C1 segment of cervical spinal cord (tissue), 14 donors: ENCODE data around the gene MSL3B.

Source experiments
- DNase-seq, 14 donors: peaks; one replicate each; lab custom pipeline; 2025; lab: John Stamatoyannopoulos, UW

Gene MSL3B

GRCh38 chr2:233853353-233853752 is 14.8 kb downstream of the MSL3B start:
- no peak for DNase-seq

DNA sequence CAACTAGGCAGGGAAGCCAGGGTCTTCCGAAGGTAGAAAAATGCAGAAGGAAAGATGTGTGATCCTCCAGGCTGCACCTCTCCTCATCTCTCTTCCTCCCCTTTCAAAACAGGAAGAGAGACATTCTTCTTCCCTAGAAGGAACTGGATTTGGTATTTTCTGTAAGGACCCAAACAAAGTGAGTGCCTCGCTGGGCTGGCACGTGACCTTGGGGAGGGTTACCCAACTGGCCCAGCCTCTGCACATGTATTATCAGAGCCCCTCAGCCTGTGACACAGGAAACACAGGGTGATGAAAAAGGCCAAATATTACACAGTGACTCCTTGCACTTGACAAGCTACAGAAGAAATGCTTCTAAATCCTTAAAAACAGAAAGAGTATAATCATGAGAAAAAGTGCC is 16.1 kb downstream of the MSL3B start:
- no peak for DNase-seq

DNA sequence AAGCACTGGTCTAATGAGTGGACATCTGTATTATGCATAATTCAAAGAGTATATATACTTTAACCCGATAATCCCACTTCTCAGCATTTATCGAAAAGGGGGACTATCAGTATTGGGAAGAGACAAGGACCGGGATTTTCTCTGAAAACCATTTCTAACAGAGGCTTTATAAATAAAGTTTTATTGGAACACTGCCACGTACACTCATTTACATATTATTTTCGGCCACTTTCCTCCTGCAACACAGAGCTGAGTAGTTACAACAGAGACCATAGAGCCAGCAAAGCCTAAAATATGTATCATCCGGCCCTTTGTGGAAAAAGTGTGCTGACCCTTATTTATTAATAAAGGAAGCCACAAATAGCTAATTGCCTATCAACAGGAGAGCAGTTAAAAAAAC is 17.0 kb downstream of the MSL3B start:
- DNase-seq = no peak

DNA sequence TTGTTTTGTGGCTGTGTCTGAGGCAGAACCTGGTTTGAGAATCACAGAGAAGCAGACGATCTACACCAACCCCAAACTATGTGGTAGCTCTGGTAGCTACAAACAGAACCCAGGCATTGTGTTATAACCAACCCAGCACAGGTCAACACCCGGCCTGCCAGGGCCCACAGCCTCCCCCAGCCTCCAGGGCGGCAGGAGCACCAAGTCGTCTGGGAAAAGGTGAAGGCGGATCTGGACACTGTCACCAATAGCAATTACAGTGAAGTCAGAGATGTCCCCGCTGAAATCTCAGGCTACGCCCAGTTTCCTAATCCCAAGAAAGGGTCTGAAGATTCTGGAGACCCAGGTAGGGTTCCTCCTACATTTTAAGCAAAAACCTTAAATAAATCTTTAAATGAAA is 17.4 kb downstream of the MSL3B start:
- no peak for DNase-seq

DNA sequence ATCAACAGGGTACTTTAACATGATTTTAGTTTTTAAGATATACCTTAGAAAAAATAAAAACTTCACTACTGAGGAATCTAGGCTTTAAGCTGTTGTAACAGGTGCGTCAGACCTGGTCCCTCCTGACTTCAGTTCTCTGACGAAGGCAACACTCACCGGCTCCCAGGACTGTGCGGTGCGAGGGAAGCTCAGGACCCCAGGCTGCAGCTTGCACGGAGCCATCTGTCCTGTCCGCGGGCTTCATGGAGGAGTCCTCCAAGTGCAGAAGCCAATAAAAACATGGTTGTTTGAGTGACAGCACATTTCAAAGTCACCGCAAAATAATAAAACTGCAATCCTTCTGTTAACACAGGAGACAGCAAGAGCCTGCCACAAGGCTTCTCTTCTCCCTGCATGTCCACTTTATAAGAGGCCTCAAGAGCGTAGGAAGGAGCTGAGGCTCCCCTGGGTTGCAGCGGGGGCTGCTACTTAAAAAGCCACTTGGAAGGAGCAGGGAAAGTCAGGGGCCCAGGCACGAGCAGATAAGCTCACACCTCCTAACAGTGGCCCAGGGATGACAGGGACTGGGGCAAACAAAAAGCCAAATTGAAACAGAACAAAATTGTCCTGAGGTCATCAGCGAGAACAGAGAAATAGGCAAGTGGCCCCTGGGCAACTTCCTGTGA is 18.4 kb downstream of the MSL3B start:
- DNase-seq = no peak

- no peak for DNase-seq
These were observed 19.9 kb downstream of the MSL3B start for GRCh38 chr2:233848276-233848675.

DNA sequence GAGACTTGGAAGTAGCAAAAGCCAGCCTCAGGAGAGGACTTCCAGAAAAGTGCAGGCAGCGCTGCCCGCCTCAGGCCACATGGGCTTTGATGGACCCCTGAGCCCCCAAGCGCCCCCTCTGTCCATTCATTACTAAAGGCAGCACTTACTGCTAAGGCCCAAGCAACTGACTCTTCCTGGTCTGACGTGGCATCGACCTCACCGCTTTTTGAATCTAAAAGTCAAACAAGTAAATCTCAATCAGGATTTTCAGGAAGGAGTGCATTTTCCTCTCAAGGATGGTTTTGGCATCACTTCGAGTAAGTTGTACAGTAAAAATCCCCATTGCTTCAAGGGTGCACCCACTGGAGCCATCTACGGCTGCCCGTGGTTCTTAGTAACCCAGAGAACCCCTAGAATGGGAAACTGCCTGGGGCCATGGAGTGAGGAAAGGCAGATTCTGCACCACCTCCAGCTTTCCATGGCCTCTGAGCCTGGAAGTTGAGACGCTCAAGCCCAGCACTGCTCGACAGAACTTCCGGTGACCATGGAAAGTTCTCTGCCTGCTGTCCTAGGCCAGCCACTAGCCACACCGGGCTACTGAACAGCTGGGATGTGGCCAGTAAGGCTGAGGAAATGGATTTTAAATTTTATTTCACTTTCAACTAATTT is 20.8 kb downstream of the MSL3B start:
- DNase-seq = no peak

- DNase-seq = no peak
These were observed 21.6 kb downstream of the MSL3B start for GRCh38 chr2:233846387-233847247.

DNA sequence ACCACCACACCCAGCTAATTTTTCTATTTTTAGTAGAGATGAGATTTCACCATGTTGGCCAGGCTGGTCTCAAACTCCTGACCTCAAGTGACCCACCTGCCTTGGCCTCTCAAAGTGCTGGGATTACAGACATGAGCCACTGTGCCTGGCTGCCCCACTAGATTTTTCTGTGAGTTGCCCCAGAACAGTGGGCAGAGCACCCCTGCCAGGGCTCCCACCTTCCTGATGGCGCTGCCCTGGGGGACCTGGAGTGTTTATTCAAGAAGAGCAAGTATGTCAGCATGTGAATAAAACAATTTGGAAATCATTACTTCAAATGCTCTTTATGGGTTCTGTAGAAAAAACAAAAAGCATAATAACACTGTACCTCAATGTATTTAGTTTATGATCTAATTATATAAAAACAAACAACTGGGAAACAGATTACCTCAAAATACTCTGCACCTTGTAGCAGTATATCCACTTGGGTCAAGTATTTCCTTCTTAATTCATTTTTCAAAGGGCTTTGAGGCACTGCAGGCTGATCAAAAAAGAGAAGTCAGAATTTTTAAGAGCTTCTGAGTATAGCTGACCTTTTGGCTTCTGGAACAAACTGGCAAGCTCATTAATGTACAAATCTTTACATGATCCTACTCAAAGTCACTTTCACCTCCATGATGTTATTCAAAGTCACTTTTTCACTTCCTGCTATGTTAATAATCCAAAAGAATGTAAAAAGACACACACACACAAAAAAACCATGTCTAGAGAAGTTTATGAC is 22.7 kb downstream of the MSL3B start:
- DNase-seq = no peak

DNA sequence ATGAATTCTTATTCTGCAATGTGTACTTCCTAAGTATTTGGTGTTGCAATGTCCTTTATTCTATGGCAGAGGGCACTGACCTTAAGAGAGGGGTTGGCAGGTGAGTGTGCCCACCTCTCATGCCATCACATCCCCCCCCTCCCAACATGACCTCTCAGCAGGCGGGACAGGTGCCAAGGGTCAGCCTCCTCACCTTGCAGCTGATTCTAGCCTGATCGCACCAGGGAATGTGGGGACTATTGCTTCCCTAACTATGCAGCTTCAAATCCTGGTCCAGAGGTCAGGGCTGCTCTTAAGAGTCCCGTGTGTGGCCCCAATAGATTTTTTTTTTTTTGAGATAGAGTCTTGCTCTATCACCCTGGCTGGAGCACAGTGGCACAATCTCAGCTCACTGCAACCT is 23.4 kb downstream of the MSL3B start:
- no peak for DNase-seq

GRCh38 chr2:233844064-233844807 is 23.9 kb downstream of the MSL3B start:
- no peak for DNase-seq

DNA sequence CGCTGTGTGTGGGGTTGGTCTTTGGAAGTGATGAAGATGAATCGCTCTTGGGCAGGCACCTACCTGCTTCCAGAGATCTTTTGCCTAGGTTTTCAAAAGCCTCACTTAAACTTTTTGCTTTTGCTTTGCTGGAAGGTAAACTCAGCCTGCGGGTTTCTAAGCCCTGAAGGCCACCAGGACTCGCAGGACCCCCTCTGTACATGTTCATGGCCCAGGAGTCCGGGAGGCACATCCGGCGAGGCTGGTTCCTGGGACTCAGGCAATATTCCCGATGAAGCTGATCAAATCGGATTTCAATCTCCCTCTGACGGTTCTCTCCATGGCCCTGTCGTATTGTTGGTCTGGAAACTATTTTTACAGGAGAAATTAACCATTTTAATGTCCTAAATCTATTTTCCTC is 27.0 kb downstream of the MSL3B start:
- DNase-seq = no peak

GRCh38 chr2:233840520-233840919 is 27.7 kb downstream of the MSL3B start:
- DNase-seq = no peak

DNA sequence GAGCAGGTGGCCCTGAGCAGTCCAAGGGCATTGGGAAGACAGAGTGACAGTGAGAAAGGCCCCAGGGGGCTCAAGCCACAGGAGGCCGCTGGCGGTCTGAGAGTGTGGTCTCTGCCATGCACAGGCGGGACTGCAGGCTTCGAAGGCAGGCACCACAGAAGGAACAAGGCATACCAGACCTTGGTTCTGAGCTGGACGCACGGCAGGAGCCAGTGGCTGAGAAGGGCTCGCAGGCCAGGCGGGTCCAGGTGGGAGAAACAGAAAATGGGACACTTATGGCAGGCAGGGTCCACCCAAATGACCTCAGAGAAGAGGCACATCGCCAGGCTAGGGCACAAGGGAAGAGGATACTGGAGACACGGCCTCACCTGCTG is 28.8 kb downstream of the MSL3B start:
- no peak for DNase-seq

DNA sequence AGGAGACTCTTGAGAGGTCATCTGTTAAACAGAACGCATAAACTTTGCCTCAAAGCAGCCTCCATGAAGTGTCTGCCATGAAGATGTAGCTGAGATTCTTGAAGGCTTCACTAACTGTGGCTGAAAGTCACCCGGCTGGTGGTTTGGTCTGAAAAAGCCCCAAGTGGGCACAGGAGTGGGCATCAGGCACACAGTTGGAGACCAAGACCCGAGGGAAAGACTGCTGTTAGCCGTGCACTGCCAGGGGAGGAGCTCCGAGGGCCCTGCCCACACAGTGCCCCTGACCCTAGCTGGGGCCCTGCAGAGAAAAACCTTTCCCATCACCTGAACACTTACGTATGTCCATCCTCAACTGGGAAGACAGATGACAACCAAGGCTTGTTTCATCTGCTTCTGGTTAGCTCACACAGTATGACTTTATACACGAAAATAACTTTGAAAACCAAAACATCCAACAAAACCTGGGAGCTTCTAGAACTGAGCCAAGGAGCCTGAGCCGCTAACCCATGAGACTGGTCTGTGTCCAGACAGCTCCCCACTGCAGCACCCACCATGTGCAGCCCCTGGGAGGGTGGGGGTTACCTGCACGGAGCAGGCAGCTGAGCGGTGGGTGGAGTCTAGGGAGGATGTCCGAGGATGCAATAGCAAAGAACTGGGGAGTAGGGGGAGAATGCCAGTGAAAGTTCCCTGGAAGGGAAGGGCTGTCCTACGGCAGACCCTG is 29.3 kb downstream of the MSL3B start:
- DNase-seq = no peak

GRCh38 chr2:233838251-233838650 is 29.9 kb downstream of the MSL3B start:
- no peak for DNase-seq

GRCh38 chr2:233837694-233838229 is 30.4 kb downstream of the MSL3B start:
- no peak for DNase-seq

DNA sequence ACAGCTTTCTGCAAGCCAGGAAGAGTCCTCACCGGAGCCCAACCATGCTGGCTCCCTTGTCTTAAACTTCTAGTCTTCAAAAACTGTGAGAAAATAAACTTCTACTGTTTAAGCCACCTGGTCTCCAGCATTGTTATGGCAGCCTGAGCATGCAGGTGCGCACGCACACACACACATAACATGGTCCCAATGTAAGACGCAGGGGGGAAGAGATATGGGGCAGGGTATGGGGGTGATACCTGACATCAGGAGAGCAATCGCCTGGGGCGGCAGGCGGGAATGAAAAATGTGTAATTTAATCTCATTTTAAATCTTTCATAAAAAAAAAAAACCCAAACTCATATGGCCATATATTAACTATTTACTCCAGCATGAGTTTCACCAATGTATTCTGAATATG is 31.8 kb downstream of the MSL3B start:
- no peak for DNase-seq

- DNase-seq = no peak
These were observed 32.7 kb downstream of the MSL3B start for GRCh38 chr2:233835230-233836186.
